SK-N-MC (cell line): ENCODE data around the gene ADD1.

ENCODE experiments used
- EZH2 ChIP-seq: fragments of 200-600 bp; sonication (generic); IDR thresholded peaks from one replicate; pipeline ENCODE4 v1.6.1; 2017; ENCODE audit warnings: antibody characterized with exemption
- FOXP2 ChIP-seq: optimal IDR thresholded peaks from 2 replicates; pipeline ENCODE3; 2011; ENCODE audit warnings: mild to moderate bottlenecking, moderate library complexity; ENCODE audit not compliant: insufficient read depth; ENCODE audit errors: extremely low read length, control extremely low read depth
- POLR2AphosphoS5 ChIP-seq: IDR thresholded peaks from 2 replicates; pipeline ENCODE4 v1.6.1; 2012; ENCODE audit warnings: mild to moderate bottlenecking, low read depth, low read length, borderline replicate concordance

DNA sequence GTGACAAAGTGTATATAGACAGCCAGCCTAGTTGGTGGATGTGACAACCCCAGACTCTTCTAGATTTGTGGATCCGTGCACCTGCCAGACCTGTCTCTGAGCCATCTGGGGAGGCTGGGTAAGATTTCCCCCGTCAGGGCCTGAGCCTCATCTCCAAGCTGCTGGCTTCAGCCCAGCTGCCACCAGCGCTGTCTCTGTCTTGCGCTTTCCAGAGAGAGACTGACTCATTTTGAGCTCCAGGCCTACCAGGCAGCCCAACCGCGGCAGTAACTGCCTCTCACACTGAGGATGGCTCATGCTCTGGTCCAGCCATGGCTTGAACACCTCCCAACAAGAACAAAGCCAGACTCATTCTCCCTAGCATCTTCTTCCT lies 93.1 kb downstream of the ADD1 start:
- TF ChIP-seq EZH2: no peak
- TF ChIP-seq POLR2AphosphoS5: no peak
- no peak for TF ChIP-seq FOXP2
